ENCODE measurements around the gene UGDH.
A peak's percentile ranks its signal among the peaks of the same experiment; 100 is the strongest.
"Not testable (repeated sequence)": the region's sequence is repeated elsewhere in the genome, so short reads cannot be mapped to it uniquely, and the experiment has no call there.

UGDH gene

GRCh38 chr4:39528061-39528465, 824 bp upstream of the UGDH start:
- DNase-seq (ENCODE audit: low spot score), result no peak

- DNase-seq (ENCODE audit: low spot score), result peak; percentile 3
Measured at GRCh38 chr4:39526765-39527295, 409 bp downstream of the UGDH start.

- DNase-seq (ENCODE audit: low spot score), result no peak
Measured at GRCh38 chr4:39525822-39526690, 1.2 kb downstream of the UGDH start.

GRCh38 chr4:39524161-39524957, 2.9 kb downstream of the UGDH start:
- no peak for DNase-seq (ENCODE audit: low spot score)

- DNase-seq (ENCODE audit: low spot score), result no peak
Measured at GRCh38 chr4:39522068-39522467, 5.2 kb downstream of the UGDH start.

- DNase-seq (ENCODE audit: low spot score), result no peak
Measured at GRCh38 chr4:39521253-39521919, 5.9 kb downstream of the UGDH start.

GRCh38 chr4:39518484-39518883, 8.8 kb downstream of the UGDH start:
- no peak for DNase-seq (ENCODE audit: low spot score)

- DNase-seq (ENCODE audit: low spot score), result no peak
Measured at GRCh38 chr4:39516407-39516966, 10.8 kb downstream of the UGDH start.

- not testable (repeated sequence) for DNase-seq (ENCODE audit: low spot score)
Measured at GRCh38 chr4:39515669-39516401, 11.4 kb downstream of the UGDH start.

- DNase-seq (ENCODE audit: low spot score), result no peak
Measured at GRCh38 chr4:39514888-39515401, 12.3 kb downstream of the UGDH start.

- not testable (repeated sequence) for DNase-seq (ENCODE audit: low spot score)
Measured at GRCh38 chr4:39514266-39514665, 13.0 kb downstream of the UGDH start.

- no peak for DNase-seq (ENCODE audit: low spot score)
Measured at GRCh38 chr4:39510348-39510929, 16.8 kb downstream of the UGDH start.

GRCh38 chr4:39505581-39505980, 21.7 kb downstream of the UGDH start:
- no peak for DNase-seq (ENCODE audit: low spot score)

- DNase-seq (ENCODE audit: low spot score), result no peak
Measured at GRCh38 chr4:39504538-39504937, 22.7 kb downstream of the UGDH start.

- not testable (repeated sequence) for DNase-seq (ENCODE audit: low spot score)
Measured at GRCh38 chr4:39502664-39503035, 24.6 kb downstream of the UGDH start.

- DNase-seq (ENCODE audit: low spot score), result no peak
Measured at GRCh38 chr4:39502019-39502663, 25.1 kb downstream of the UGDH start.

GRCh38 chr4:39498727-39499020, 28.6 kb downstream of the UGDH start:
- no peak for DNase-seq (ENCODE audit: low spot score)

GRCh38 chr4:39497909-39498726, 29.1 kb downstream of the UGDH start:
- DNase-seq (ENCODE audit: low spot score), result no peak

GRCh38 chr4:39495446-39496213, 31.6 kb downstream of the UGDH start:
- DNase-seq (ENCODE audit: low spot score), result no peak

Measured in CD4-positive, alpha-beta T cell treated with Interleukin-2 at 100 ng/mL for 4 hours (primary cell).